COLO668 (cell line): ENCODE results near the gene FBXL17.

Source experiments
- DNase-seq: peaks from one replicate; lab custom pipeline; 2025; ENCODE audit not compliant: unreplicated experiment; lab: John Stamatoyannopoulos, UW

Gene FBXL17

GRCh38 chr5:108003178-108003577 is 378.7 kb downstream of the FBXL17 start:
- DNase-seq = no peak

GRCh38 chr5:108001222-108001621 is 380.7 kb downstream of the FBXL17 start:
- no peak for DNase-seq

GRCh38 chr5:107997338-107997980 is 384.4 kb downstream of the FBXL17 start:
- DNase-seq = no peak

GRCh38 chr5:107993341-107993740 is 388.6 kb downstream of the FBXL17 start:
- DNase-seq = no peak

GRCh38 chr5:107990881-107991810 is 390.8 kb downstream of the FBXL17 start:
- DNase-seq = no peak

DNA sequence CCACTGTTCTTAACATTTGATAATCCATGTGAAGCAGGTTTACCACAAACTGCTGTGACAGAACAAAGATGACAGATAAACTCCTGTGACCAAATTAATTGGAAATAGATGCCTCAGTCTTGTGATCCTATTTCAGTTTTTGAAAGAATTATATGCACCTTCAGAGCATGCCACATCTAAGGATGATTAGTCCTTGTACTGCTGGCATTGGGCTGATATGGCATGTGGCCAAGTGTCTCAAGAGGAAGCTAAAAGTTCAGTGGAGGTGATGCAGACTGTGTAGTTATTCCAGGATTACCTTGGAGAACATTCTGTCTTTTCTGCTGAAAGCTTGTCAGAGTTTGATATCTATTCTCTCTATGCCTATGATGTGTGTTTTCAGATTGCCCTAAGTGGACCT is 396.8 kb downstream of the FBXL17 start:
- no peak for DNase-seq

DNA sequence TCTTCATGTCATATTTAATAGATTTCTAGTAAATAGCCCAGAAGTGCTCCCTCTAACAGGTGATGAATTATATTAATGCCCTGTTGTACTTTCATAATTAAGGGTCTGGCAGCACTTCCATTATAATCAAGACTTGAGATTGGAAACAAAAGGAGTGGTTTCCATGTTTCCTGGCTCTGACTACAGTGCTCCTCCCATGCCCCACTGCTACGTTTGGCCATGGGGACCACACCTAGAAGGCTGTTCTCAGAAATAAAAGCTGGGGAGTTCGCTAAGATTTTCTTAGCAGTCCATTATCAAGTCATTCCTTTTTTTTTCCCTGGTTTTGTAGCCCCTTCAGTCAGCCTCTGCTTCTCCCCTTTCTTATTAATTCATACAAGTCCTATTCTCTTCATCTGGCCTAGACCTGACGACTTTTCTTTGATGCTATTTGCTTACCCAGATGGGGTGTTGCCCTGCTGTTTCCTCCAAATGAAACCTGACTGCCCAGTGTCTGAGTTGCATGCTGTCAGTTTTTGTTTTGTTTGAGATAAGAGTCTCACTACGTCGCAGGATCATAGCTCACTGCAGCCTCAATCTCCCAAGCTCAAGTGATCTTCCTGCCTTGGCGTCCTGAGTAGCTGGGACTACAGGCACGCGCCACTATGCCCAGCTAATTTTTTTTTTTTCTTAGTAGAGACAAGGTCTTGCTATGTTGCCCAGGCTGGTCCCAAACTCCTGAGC is 399.0 kb downstream of the FBXL17 start:
- DNase-seq = no peak

- no peak for DNase-seq
These were observed 400.8 kb downstream of the FBXL17 start for GRCh38 chr5:107980923-107981692.

DNA sequence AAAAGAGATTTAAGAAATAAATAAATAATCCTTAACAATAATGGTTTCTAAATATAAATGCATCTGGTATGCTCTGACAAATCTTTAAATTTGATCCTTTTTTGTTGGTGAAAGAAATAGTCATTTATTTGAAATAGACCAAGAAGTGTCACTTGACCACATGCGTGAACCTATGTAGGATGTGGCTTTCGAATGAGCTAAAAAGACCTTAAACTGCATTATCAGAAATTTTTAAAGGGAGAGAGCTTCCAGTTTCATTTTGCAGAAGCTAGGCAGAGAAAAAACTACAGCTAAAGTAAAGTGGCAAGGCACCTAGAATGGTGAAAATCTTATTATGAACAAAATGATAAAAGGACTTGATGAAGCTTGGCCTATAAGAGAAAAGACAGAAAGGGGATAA is 402.0 kb downstream of the FBXL17 start:
- DNase-seq = no peak

DNA sequence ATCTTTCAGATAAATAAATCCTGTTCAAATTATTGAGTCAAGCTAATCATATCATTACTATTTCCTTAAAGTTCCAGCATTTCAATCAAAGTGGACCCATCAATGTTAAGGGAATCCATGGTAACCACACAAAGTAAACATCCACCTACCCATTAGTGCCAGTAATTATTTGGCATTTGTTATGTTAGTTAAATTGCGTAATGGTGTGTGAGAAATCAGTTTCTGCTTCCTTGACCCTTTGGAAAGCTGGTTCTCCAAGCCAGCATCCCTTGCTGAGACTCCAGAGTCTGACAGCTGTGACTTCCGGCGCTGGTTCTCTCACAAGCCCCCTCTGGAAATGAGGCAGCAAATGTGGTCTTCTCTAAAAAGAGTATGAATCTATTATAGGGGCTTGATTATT is 402.6 kb downstream of the FBXL17 start:
- DNase-seq = no peak

- DNase-seq = no peak
These were observed 404.3 kb downstream of the FBXL17 start for GRCh38 chr5:107977550-107978071.

DNA sequence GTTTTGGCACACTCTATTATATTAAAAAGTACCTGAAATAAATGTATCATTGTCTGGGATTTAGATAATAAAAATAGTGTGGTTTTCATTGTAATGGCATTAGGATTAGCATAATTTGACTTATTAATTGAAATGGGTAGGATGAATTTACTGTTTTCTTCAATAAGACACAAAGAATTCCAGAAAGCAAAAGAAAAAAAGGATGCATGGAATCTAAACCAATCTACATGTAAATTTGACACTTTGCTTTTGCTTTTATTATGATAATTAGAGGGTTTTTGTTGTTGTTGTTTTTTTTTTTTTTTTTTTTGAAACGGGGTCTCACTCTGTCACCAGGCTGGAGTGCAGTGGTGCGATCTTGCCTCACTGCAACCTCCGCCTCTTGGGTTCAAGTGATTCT is 406.3 kb downstream of the FBXL17 start:
- DNase-seq = no peak

- no peak for DNase-seq
These were observed 410.1 kb downstream of the FBXL17 start for GRCh38 chr5:107971846-107972245.

GRCh38 chr5:107969847-107970246 is 412.1 kb downstream of the FBXL17 start:
- no peak for DNase-seq

DNA sequence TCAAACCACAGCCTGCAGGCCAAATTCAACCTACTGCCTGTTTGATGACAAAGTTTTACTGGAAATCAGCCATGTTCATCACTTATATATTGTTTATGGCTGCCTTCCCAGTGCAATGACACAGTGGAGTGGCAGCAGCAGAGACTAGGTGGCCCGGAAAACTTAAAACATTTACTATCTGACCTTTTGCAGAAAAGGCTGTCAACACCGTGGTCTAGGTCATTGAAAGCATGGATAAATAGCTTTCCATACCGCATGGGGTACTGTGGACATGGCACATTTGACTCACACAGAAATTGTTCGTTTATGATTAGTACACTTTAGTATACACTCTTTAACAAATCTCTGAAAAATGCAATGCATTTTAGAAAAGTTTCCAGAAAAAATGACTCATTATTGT is 412.9 kb downstream of the FBXL17 start:
- no peak for DNase-seq

DNA sequence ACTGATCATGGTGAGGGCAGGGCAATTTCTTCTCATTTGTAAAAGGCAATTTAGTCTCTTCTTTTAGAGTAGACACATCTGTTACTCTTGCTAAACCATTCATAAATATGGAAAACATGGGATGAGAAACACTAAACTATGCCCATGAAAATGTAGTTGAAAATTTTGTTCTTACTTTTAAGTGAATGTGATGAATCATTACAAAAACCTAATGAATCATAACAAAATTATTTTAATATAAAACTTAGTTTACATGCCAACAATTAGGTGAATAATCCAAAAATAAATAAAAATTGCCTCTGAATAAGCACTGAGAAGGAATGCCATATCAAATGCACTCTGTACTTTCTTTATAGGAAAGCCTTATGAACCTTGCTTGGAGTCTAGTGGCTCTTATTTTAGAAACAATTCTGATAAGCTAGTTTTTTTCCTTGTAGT is 413.5 kb downstream of the FBXL17 start:
- no peak for DNase-seq

GRCh38 chr5:107966201-107966600 is 415.7 kb downstream of the FBXL17 start:
- no peak for DNase-seq

DNA sequence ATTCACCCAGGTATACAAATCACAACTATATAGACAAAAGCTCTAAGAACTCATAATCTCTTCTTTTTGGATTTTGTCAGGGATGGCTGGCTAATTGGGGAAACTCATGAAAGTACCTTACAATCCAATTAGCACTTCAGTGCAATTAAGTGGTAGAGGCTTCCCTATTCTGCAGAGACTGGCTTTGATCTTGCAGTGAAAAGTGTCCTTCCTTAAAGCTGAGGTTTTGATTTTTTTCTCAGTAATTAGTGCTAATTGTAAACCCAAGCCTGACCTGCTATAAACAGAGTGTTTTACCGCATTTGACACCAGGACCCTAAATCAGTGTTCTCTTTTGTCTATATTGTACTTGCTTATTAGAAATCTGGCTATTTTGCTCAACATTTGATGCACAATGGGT is 417.2 kb downstream of the FBXL17 start:
- no peak for DNase-seq

- no peak for DNase-seq
These were observed 422.2 kb downstream of the FBXL17 start for GRCh38 chr5:107959573-107960279.

DNA sequence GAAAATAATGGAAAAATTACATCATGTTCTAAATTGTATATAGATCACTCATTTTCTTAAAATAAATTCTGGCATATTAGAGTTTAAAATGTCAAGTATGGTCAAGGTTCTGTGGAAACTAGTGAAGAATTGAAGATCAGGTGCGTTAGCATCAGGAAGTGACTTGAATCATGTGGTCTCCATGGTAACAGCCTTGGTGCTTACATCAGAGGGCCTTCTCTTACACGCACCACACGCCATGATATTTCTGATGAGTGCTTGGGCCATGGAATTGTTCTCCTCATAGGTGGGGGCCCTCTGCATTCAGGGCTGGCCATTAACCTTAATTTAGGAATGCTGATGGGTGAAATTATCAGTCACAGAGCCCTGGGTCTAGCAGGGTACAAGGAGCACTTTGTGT is 423.0 kb downstream of the FBXL17 start:
- DNase-seq = no peak
